SK-N-SH (cell line): ENCODE measurements around the gene RGSL1. TPM values are rescaled to one million over a fixed set of nuclear protein-coding genes. Genes with fewer than 3 reads are reported as not detected.

Source experiments
- CTCF ChIA-PET: fragments of 300-600, 350-600 bp; formaldehyde crosslinking; extraction: SDS; loops from one replicate; lab custom pipeline; 2021; lab: Yijun Ruan, JAX
- POLR2A ChIA-PET: fragments of 350-600 bp; sonication (Branson Sonifier 250); formaldehyde crosslinking; extraction: SDS; loops from one replicate; lab custom pipeline; 2020; ENCODE audit warnings: antibody characterized with exemption, inconsistent platforms; lab: Yijun Ruan, JAX
- DNase-seq: peaks from one replicate; pipeline ENCODE4 v3.0.0; 2012
- H2AFZ ChIP-seq: fragments of 200-600 bp; sonication (generic); 2 replicates; pipeline ENCODE4 v1.8.1; 2016; ENCODE audit warnings: antibody characterized with exemption, mild to moderate bottlenecking, low read depth
- H3F3A ChIP-seq: fragments of 200-600 bp; sonication (generic); replicated peaks from 2 replicates; pipeline ENCODE3; 2016; ENCODE audit warnings: antibody characterized with exemption, mild to moderate bottlenecking; ENCODE audit not compliant: insufficient read depth
- H3K27ac ChIP-seq, 2 experiments: fragments of 200-500 bp in 1 of 2; fragments of 200-600 bp in 1 of 2; sonication (Bioruptor generic) in 1 of 2; sonication (generic), shearing (Covaris generic) in 1 of 2; 2 replicates each; pipeline versions ENCODE4 v1.5.1 to v1.6.1; 2014 to 2016; ENCODE audit warnings: low read depth in 2 of 2, inconsistent platforms in 1 of 2, low read length in 1 of 2, mild to moderate bottlenecking in 1 of 2, mixed read lengths in 1 of 2
- H3K27me3 ChIP-seq: fragments of 200-600 bp; sonication (generic), shearing (Covaris generic); 2 replicates; pipeline ENCODE4 v1.6.1; 2016; ENCODE audit warnings: mixed run types; ENCODE audit not compliant: insufficient read depth
- H3K36me3 ChIP-seq, 2 experiments: fragments of 200-500 bp in 1 of 2; fragments of 200-600 bp in 1 of 2; sonication (Bioruptor generic) in 1 of 2; sonication (generic) in 1 of 2; replicated peaks in 1 of 2; 2 replicates each; pipeline versions ENCODE3 to v1.5.1; 2014 to 2016; ENCODE audit warnings: low read length in 1 of 2, mild to moderate bottlenecking in 1 of 2; ENCODE audit not compliant: insufficient read depth in 2 of 2, control insufficient read depth in 1 of 2
- H3K4me1 ChIP-seq, 2 experiments: fragments of 200-500 bp in 1 of 2; fragments of 200-600 bp in 1 of 2; sonication (Bioruptor generic) in 1 of 2; sonication (generic), shearing (Covaris generic) in 1 of 2; 2 replicates each; pipeline versions ENCODE4 v1.5.1 to v1.6.1; 2014 to 2016; ENCODE audit warnings: low read depth in 1 of 2, low read length in 1 of 2, mixed run types in 1 of 2; ENCODE audit not compliant: insufficient read depth in 2 of 2, control insufficient read depth in 1 of 2
- H3K4me2 ChIP-seq: fragments of 200-600 bp; sonication (generic), shearing (Covaris generic); 2 replicates; pipeline ENCODE4 v1.6.1; 2017; ENCODE audit warnings: mixed run types
- H3K4me3 ChIP-seq, 2 experiments: fragments of 200-500 bp in 1 of 2; fragments of 200-600 bp in 1 of 2; sonication (Bioruptor generic) in 1 of 2; sonication (generic), shearing (Covaris generic) in 1 of 2; 2 replicates each; pipeline versions ENCODE4 v1.5.1 to v1.8.1; 2014 to 2016; ENCODE audit warnings: low read depth in 2 of 2, inconsistent platforms in 1 of 2, low read length in 1 of 2, mild to moderate bottlenecking in 1 of 2, mixed read lengths in 1 of 2, moderate library complexity in 1 of 2
- H3K79me2 ChIP-seq: fragments of 200-600 bp; sonication (generic); 2 replicates; pipeline ENCODE4 v1.8.1; 2017; ENCODE audit warnings: mild to moderate bottlenecking; ENCODE audit not compliant: insufficient read depth
- H3K9ac ChIP-seq: fragments of 200-600 bp; sonication (generic); 2 replicates; pipeline ENCODE4 v1.6.1; 2017; ENCODE audit warnings: mixed run types
- H3K9me2 ChIP-seq: fragments of 200-600 bp; sonication (generic); 2 replicates; pipeline ENCODE4 v1.6.1; 2017; ENCODE audit warnings: mixed run types
- H3K9me3 ChIP-seq: fragments of 200-600 bp; sonication (generic); 2 replicates; pipeline ENCODE4 v1.6.1; 2017; ENCODE audit warnings: mixed run types, mild to moderate bottlenecking, moderate library complexity
- H4K20me1 ChIP-seq: fragments of 200-600 bp; sonication (generic); 2 replicates; pipeline ENCODE4 v1.6.1; 2017; ENCODE audit warnings: mild to moderate bottlenecking, mixed run types; ENCODE audit not compliant: insufficient read depth
- EP300 ChIP-seq, 2 experiments: IDR thresholded peaks; 2 replicates each; pipeline versions ENCODE4 v1.4.0 to v1.6.1; 2012; ENCODE audit warnings: borderline replicate concordance in 1 of 2, low read depth in 1 of 2, low read length in 1 of 2
- FOSL2 ChIP-seq: IDR thresholded peaks from 2 replicates; pipeline ENCODE4 v1.4.0; 2012; ENCODE audit warnings: low read depth, mild to moderate bottlenecking, moderate library complexity, borderline replicate concordance
- FOXJ3 ChIP-seq: sonication (generic); formaldehyde crosslinking; IDR thresholded peaks from 2 replicates; pipeline ENCODE4 v1.5.1; 2020; ENCODE audit warnings: mild to moderate bottlenecking, missing genetic modification reagents
- GABPA ChIP-seq: IDR thresholded peaks from 2 replicates; pipeline ENCODE4 v1.4.0; 2012; ENCODE audit warnings: low read depth, mild to moderate bottlenecking
- GATA2 ChIP-seq: sonication (generic); formaldehyde crosslinking; IDR thresholded peaks from 2 replicates; pipeline ENCODE4 v1.5.0; 2020; ENCODE audit warnings: mild to moderate bottlenecking, missing genetic modification reagents
- JUND ChIP-seq: IDR thresholded peaks from 2 replicates; pipeline ENCODE4 v1.4.0; 2012
- MAX ChIP-seq: IDR thresholded peaks from 2 replicates; pipeline ENCODE4 v1.4.0; 2012; ENCODE audit warnings: low read depth
- MEF2A ChIP-seq: IDR thresholded peaks from 2 replicates; pipeline ENCODE4 v1.4.0; 2012; ENCODE audit warnings: low read depth, borderline replicate concordance
- NRF1 ChIP-seq: IDR thresholded peaks from 2 replicates; pipeline ENCODE4 v1.6.1; 2012; ENCODE audit warnings: low read depth, mild to moderate bottlenecking, low read length
- POLR2AphosphoS5 ChIP-seq: IDR thresholded peaks from 2 replicates; pipeline ENCODE4 v1.6.1; 2012; ENCODE audit warnings: low read depth, low read length
- RAD21 ChIP-seq: IDR thresholded peaks from 2 replicates; pipeline ENCODE4 v1.6.1; 2012; ENCODE audit warnings: mild to moderate bottlenecking, low read length
- RCOR1 ChIP-seq: fragments of 150-350 bp; IDR thresholded peaks from 2 replicates; pipeline ENCODE4 v1.6.1; 2017; ENCODE audit warnings: antibody characterized with exemption, low read length
- RFX5 ChIP-seq: IDR thresholded peaks from 2 replicates; pipeline ENCODE4 v1.6.1; 2012; ENCODE audit warnings: mild to moderate bottlenecking, improper control_type of control experiment, low read length
- TAF1 ChIP-seq: IDR thresholded peaks from 2 replicates; pipeline ENCODE4 v1.6.1; 2012; ENCODE audit warnings: low read depth, mild to moderate bottlenecking, low read length, moderate library complexity, borderline replicate concordance
- USF2 ChIP-seq: fragments of 150-350 bp; IDR thresholded peaks from 2 replicates; pipeline ENCODE4 v1.6.1; 2017; ENCODE audit warnings: antibody characterized with exemption, low read length, low read depth, borderline replicate concordance
- YY1 ChIP-seq: IDR thresholded peaks from 2 replicates; pipeline ENCODE4 v1.4.0; 2012; ENCODE audit warnings: low read depth, mild to moderate bottlenecking
- ZBTB33 ChIP-seq: IDR thresholded peaks from 2 replicates; pipeline ENCODE4 v1.4.0; 2012; ENCODE audit warnings: low read depth, borderline replicate concordance
- WGBS: methylation state at CpG from one replicate; pipeline ENCODE4 v1.1.6; 2017; ENCODE audit warnings: low lambda C conversion rate; 5-methylcytosine and 5-hydroxymethylcytosine counted together
- polyA plus RNA-seq, 3 experiments: library from polyadenylated mRNA; depleted of rRNA; stranded (reverse); fragments of >200 nt; gene quantifications; 2 replicates each; pipeline ENCODE4 v1.2.3, GENCODE V29; 2012

RGSL1 gene
- polyA plus RNA-seq, 1 of the 3 experiments (the other 2 are of a cell fraction), result not detected

GRCh38 chr1:182457844-182458243 is 7.9 kb downstream of the RGSL1 start:
- no peak overlapping the region for H3K9ac ChIP-seq
- no peak overlapping the region for H3K4me3 ChIP-seq

GRCh38 chr1:182459949-182460348 is 10.0 kb downstream of the RGSL1 start:
- DNase-seq, result no peak
- H3F3A ChIP-seq, result no peaks in the 10 kb centered on the region
- no peaks in the 10 kb centered on the region for H3K9me2 ChIP-seq
- H3K4me3 ChIP-seq, result no peak overlapping the region
- TF ChIP-seq MEF2A (no peak), FOXJ3 (CRISPR knock-in tag) (no peak)
- no peak overlapping the region for H3K27ac ChIP-seq
- H3K79me2 ChIP-seq, result no peaks in the 10 kb centered on the region
- H3K4me2 ChIP-seq, result no peak overlapping the region
- H3K9ac ChIP-seq, result no peak overlapping the region
- 30% methylated on average over 3 of the region's 3 CpGs for WGBS
- ChIA-PET CTCF (no interaction called here), POLR2A (no interaction called here)
- H3K4me1 ChIP-seq, result no peaks in the 10 kb centered on the region
- H4K20me1 ChIP-seq, result no peaks in the 10 kb centered on the region
- no peaks in the 10 kb centered on the region for H3K9me3 ChIP-seq
- H3K27me3 ChIP-seq, result no peaks in the 10 kb centered on the region
- H2AFZ ChIP-seq, result no peak overlapping the region
- no peaks in the 10 kb centered on the region for H3K36me3 ChIP-seq

More at GRCh38 chr1:182457844-182458243, 7.9 kb downstream of the RGSL1 start:
- no peaks in the 10 kb centered on the region for H3K36me3 ChIP-seq
- no peaks in the 10 kb centered on the region for H3K79me2 ChIP-seq
- TF ChIP-seq RCOR1 (no peak), RAD21 (no peak), USF2 (no peak), FOSL2 (no peak), GATA2 (no peak), MAX (no peak), TAF1 (no peak), POLR2AphosphoS5 (no peak), EP300 (IDR thresholded peaks at IDR 0.05; ENCODE audit: borderline replicate concordance in 1 of 2, low read depth in 1 of 2, low read length in 1 of 2) (no peak), YY1 (no peak), NRF1 (no peak), ZBTB33 (no peak), RFX5 (no peak), JUND (no peak), MEF2A (no peak), GABPA (no peak)
- TF ChIP-seq, all 33 proteins: peak for 0
- Histone ChIP-seq H3K4me1 (no peaks in the 10 kb centered on the region), H3K9me3 (no peaks in the 10 kb centered on the region), H3F3A (no peaks in the 10 kb centered on the region), H3K9me2 (no peaks in the 10 kb centered on the region), H2AFZ (no peak overlapping the region), H3K4me2 (no peak overlapping the region), H3K27ac (no peak overlapping the region), H4K20me1 (no peaks in the 10 kb centered on the region), H3K27me3 (no peaks in the 10 kb centered on the region)
- WGBS, result 6% methylated on average over 3 of the region's 3 CpGs
- no peak for DNase-seq
- POLR2A ChIA-PET, result no interaction called here
- CTCF ChIA-PET, result interaction anchor here (0.9 to 1.3 kb wide), 3 partner anchors 18 to 325 kb away, joined by 3 to 4 read pairs (median 3); no protein-coding TSS in a partner anchor
